ENCODE results near the gene TMEM179.

TMEM179 gene

GRCh38 chr14:104544362-104544961 lies 60.1 kb downstream of the TMEM179 start:
- DNase-seq (ENCODE audit: low read depth in 2 of 2), result no peak

- DNase-seq (ENCODE audit: low read depth in 2 of 2), result no peak
These were observed 61.4 kb downstream of the TMEM179 start for GRCh38 chr14:104542871-104543830.

- no peak for DNase-seq (ENCODE audit: low read depth in 2 of 2)
These were observed 62.6 kb downstream of the TMEM179 start for GRCh38 chr14:104541905-104542465.
